Measurements from ENCODE around the gene MINK1.
A peak's percentile ranks its signal among the peaks of the same experiment; 100 is the strongest.

The MINK1 gene

GRCh38 chr17:4940555-4941318 lies 107.6 kb downstream of the MINK1 start:
- TF ChIP-seq CTCF (IDR thresholded peaks at IDR 0.05; ENCODE audit: control insufficient read depth, insufficient read depth, low read depth, low read length, missing control alignments) = no peak
- DNase-seq (ENCODE audit: low read depth) = no peak
- peak overlapping the region; percentile 96 for H3K4me3 ChIP-seq (ENCODE audit: control insufficient read depth, low read depth, low read length)

- no peak for DNase-seq (ENCODE audit: low read depth)
- H3K4me3 ChIP-seq (ENCODE audit: control insufficient read depth, low read depth, low read length) = peak overlapping the region; percentile 96
- no peak for TF ChIP-seq CTCF (IDR thresholded peaks at IDR 0.05; ENCODE audit: control insufficient read depth, insufficient read depth, low read depth, low read length, missing control alignments)
Observed at GRCh38 chr17:4941319-4941610, 108.1 kb downstream of the MINK1 start.

- no peak for TF ChIP-seq CTCF (IDR thresholded peaks at IDR 0.05; ENCODE audit: control insufficient read depth, insufficient read depth, low read depth, low read length, missing control alignments)
- DNase-seq (ENCODE audit: low read depth) = no peak
- no peak overlapping the region for H3K4me3 ChIP-seq (ENCODE audit: control insufficient read depth, low read depth, low read length)
Observed at GRCh38 chr17:4942760-4943508, 109.8 kb downstream of the MINK1 start.

GRCh38 chr17:4944163-4944553 lies 111.0 kb downstream of the MINK1 start:
- H3K4me3 ChIP-seq (ENCODE audit: control insufficient read depth, low read depth, low read length) = no peak overlapping the region
- DNase-seq (ENCODE audit: low read depth) = no peak
- no peak for TF ChIP-seq CTCF (IDR thresholded peaks at IDR 0.05; ENCODE audit: control insufficient read depth, insufficient read depth, low read depth, low read length, missing control alignments)

GRCh38 chr17:4944554-4945175 lies 111.5 kb downstream of the MINK1 start:
- no peak for DNase-seq (ENCODE audit: low read depth)
- TF ChIP-seq CTCF (IDR thresholded peaks at IDR 0.05; ENCODE audit: control insufficient read depth, insufficient read depth, low read depth, low read length, missing control alignments) = no peak
- peak overlapping the region; percentile 21 for H3K4me3 ChIP-seq (ENCODE audit: control insufficient read depth, low read depth, low read length)

- DNase-seq (ENCODE audit: low read depth) = peak; percentile 73
- H3K4me3 ChIP-seq (ENCODE audit: control insufficient read depth, low read depth, low read length) = peak overlapping the region; percentile 88
- no peak for TF ChIP-seq CTCF (IDR thresholded peaks at IDR 0.05; ENCODE audit: control insufficient read depth, insufficient read depth, low read depth, low read length, missing control alignments)
Observed at GRCh38 chr17:4945176-4945943, 112.2 kb downstream of the MINK1 start.
